ENCODE measurements around the gene STARD10.

DNA sequence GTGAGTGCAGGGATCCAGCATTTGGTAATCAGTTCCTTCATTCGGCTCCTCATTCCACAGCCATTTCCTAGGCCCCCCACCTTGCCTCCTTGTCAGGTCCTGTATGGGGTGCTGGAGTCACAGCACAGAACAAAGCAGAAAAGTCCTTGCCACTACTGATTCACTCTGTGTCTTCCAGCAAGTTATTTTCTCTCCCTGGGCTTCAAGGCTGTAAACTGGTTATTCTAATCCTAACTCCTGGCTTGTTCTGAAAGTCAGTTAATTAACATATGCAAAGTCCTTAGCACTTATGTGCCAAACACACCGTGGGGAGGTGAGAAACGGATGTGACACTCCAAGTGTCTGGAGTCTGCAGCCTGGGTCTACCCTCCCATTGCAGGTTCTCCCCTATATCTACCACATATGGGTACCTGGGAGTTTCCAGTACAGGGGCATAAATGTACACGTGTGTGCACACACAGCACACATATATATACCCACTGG is 89.0 kb downstream of the STARD10 start:
- TF ChIP-seq RAD21 (IDR thresholded peaks at IDR 0.05 in 1 of 2, conservative IDR thresholded peaks at IDR 0.05 in 1 of 2; ENCODE audit: low read depth in 2 of 2, low read length in 2 of 2) (no peak), SIN3A (conservative IDR thresholded peaks at IDR 0.05 in 1 of 2, IDR thresholded peaks at IDR 0.05 in 1 of 2; ENCODE audit: low read depth in 1 of 2, low read length in 2 of 2) (no peak), TAF1 (IDR thresholded peaks at IDR 0.05; ENCODE audit: low read depth, low read length) (no peak), EZH2 (IDR thresholded peaks at IDR 0.05; ENCODE audit: low read depth, low read length, severe bottlenecking) (no peak), POLR2A (IDR thresholded peaks at IDR 0.05; ENCODE audit: control extremely low read depth in 1 of 2, low read depth in 2 of 2, low read length in 2 of 2) (no peak), TBP (IDR thresholded peaks at IDR 0.05; ENCODE audit: low read depth, low read length) (no peak), CHD7 (IDR thresholded peaks at IDR 0.05; ENCODE audit: insufficient replicate concordance, low read length) (no peak), SRF (IDR thresholded peaks at IDR 0.05; ENCODE audit: low read depth, low read length) (no peak)

Measured in H1 (cell line).